NT2/D1 (cell line): ENCODE measurements around the gene ZSCAN5A.

Experiments used
- SUZ12 ChIP-seq: IDR thresholded peaks from 2 replicates; pipeline ENCODE4 v1.6.1; 2011; ENCODE audit not compliant: insufficient read length, insufficient read depth; ENCODE audit errors: extremely low read depth
- YY1 ChIP-seq: IDR thresholded peaks from 2 replicates; pipeline ENCODE4 v1.6.1; 2011; ENCODE audit not compliant: insufficient read length, insufficient read depth
- ZNF274 ChIP-seq: IDR thresholded peaks from 2 replicates; pipeline ENCODE4 v1.6.1; 2011; ENCODE audit warnings: mild to moderate bottlenecking, low read depth, low read length

DNA sequence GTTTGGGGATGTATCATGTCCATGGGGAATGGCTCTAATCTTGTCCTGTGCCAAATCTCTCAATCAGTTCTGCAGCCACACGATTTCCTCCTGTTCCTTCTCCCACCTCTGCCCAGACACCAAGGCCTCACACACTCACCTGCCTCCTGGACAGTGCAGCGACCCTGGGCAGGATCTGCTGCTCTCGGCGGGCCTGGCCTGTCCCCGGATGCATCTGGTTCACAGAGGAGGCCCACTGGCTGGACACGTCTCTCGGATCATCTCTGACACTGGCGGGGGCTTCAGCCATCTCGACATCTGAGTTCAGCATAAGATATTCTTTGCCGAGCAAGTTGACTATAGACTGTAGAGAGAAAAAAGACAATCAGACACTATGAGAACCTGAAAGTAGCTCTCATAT lies 122.9 kb downstream of the ZSCAN5A start:
- TF ChIP-seq SUZ12 (no peak), YY1 (no peak), ZNF274 (no peak)
